ENCODE measurements around the gene CD209.

DNA sequence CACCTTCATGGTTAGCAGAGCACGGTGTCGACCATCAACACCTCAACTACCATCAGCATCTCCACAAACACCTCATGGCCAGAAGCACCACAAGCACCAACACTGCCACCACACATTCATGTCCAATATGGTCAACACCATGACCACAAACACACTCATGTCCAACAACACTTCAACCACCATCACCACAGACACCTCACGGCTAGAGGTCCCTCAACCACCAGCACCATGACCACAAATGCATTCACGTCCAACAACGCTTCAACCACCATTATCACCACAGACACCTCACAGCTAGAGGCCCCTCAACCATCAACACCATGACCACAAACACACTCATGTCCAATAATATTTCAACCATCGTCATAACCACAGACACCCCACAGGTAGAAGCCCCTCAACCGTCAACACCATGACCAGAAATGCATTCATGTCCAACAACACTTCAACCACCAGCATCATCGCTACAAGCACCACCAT is 56.5 kb downstream of the CD209 start:
- no peak for TF ChIP-seq CTCF (IDR thresholded peaks at IDR 0.05)
- TF ChIP-seq POLR2AphosphoS5 (IDR thresholded peaks at IDR 0.05; ENCODE audit: insufficient read depth in 1 of 2, low read depth in 1 of 2) = no peak
